ENCODE results near the gene URM1.

- TF ChIP-seq CTCF (conservative IDR thresholded peaks at IDR 0.05; ENCODE audit: low read depth, low read length): no peak
- TF ChIP-seq EZH2 (IDR thresholded peaks at IDR 0.05; ENCODE audit: borderline replicate concordance, low read depth, low read length, poor library complexity, severe bottlenecking): no peak
Measured at GRCh38 chr9:128390813-128391711, 19.9 kb downstream of the URM1 start.

All from A673 (cell line).